Endothelial cell of umbilical vein (primary cell): Measurements from ENCODE around the gene SCIN. TPM values are rescaled to one million over a fixed set of nuclear protein-coding genes. Genes with fewer than 3 reads are reported as not detected.

Experiments
- BruUV-seq: library from RNA; stranded (reverse); fragments of 400-500 nt; replicated peaks from 2 replicates; lab custom pipeline; 2021; lab: Mats Ljungman, UMichigan
- CTCF ChIA-PET: fragments of 300-600, 350-600 bp; sonication (Branson Sonifier 250); formaldehyde crosslinking; loops from one replicate; lab custom pipeline; 2021; ENCODE audit warnings: antibody characterized with exemption, inconsistent platforms; lab: Charles Lee
- POLR2A ChIA-PET: fragments of 300-600, 350-600 bp; sonication (Branson Sonifier 250); formaldehyde crosslinking; loops from one replicate; lab custom pipeline; 2021; ENCODE audit warnings: antibody characterized with exemption, inconsistent platforms; lab: Charles Lee
- DNase-seq: peaks from one replicate; pipeline ENCODE4 v3.0.0-alpha.2; 2011; ENCODE audit warnings: low read depth, low spot score
- FAIRE-seq: peaks from 2 replicates; lab custom pipeline; 2011; peaks lifted over from hg19 to GRCh38; lab: Jason Lieb, UNC
- H2AFZ ChIP-seq: 2 replicates; pipeline ENCODE4 v1.6.0; 2012; ENCODE audit warnings: low read depth, low read length, control low read depth, inconsistent platforms
- H3K27ac ChIP-seq: 2 replicates; pipeline ENCODE4 v1.5.1; 2011; ENCODE audit warnings: low read depth, mild to moderate bottlenecking, control low read depth, low read length, moderate library complexity; ENCODE audit not compliant: insufficient read depth
- H3K27me3 ChIP-seq, 2 experiments: 2 replicates each; pipeline versions ENCODE4 v1.6.0 to v1.6.1; 2011; ENCODE audit warnings: low read length in 2 of 2, mixed read lengths in 1 of 2; ENCODE audit not compliant: control insufficient read depth in 2 of 2, insufficient read depth in 2 of 2
- H3K36me3 ChIP-seq, 2 experiments: 2 replicates in 1 of 2; 3 replicates in 1 of 2; pipeline ENCODE4 v1.5.1; 2011; ENCODE audit warnings: low read length in 2 of 2, mild to moderate bottlenecking in 1 of 2, moderate library complexity in 1 of 2; ENCODE audit not compliant: control insufficient read depth in 2 of 2, insufficient read depth in 2 of 2; ENCODE audit errors: extremely low read depth in 1 of 2
- H3K4me1 ChIP-seq: 3 replicates; pipeline ENCODE4 v1.5.1; 2011; ENCODE audit warnings: mild to moderate bottlenecking, low read length; ENCODE audit not compliant: control insufficient read depth, insufficient read depth; ENCODE audit errors: extremely low read depth
- H3K4me2 ChIP-seq: 2 replicates; pipeline ENCODE4 v1.6.1; 2011; ENCODE audit warnings: low read length, control low read depth, mixed read lengths; ENCODE audit not compliant: insufficient read depth
- H3K4me3 ChIP-seq, 3 experiments: fragments of 200-600 bp in 1 of 3; sonication (generic), shearing (Covaris generic) in 1 of 3; replicated peaks in 1 of 3; 2 replicates each; pipeline ENCODE4 v1.5.1; 2011 to 2016; ENCODE audit warnings: control low read depth in 3 of 3, low read length in 3 of 3, mild to moderate bottlenecking in 2 of 3, inconsistent platforms in 1 of 3, low read depth in 1 of 3, moderate library complexity in 1 of 3; ENCODE audit not compliant: insufficient read depth in 1 of 3
- H3K79me2 ChIP-seq: 2 replicates; pipeline ENCODE4 v1.6.0; 2012; ENCODE audit warnings: low read length, inconsistent platforms; ENCODE audit not compliant: control insufficient read depth, insufficient read depth
- H3K9ac ChIP-seq: replicated peaks from 2 replicates; pipeline ENCODE3; 2011; ENCODE audit warnings: low read length, control low read depth; ENCODE audit not compliant: insufficient read depth; ENCODE audit errors: extremely low read depth
- H3K9me1 ChIP-seq: replicated peaks from 3 replicates; pipeline ENCODE4 v1.6.0; 2011; ENCODE audit warnings: mild to moderate bottlenecking, low read length; ENCODE audit not compliant: control insufficient read depth, insufficient read depth; ENCODE audit errors: extremely low read depth
- H3K9me3 ChIP-seq: replicated peaks from 2 replicates; pipeline ENCODE4 v1.5.1; 2012; ENCODE audit warnings: low read length, inconsistent platforms; ENCODE audit not compliant: control insufficient read depth, insufficient read depth
- H4K20me1 ChIP-seq: replicated peaks from 2 replicates; pipeline ENCODE3; 2011; ENCODE audit warnings: mild to moderate bottlenecking, low read length; ENCODE audit not compliant: control insufficient read depth, insufficient read depth; ENCODE audit errors: extremely low read depth
- EZH2 ChIP-seq: IDR thresholded peaks from 2 replicates; pipeline ENCODE4 v1.6.1; 2012; ENCODE audit warnings: borderline replicate concordance, low read depth, mild to moderate bottlenecking, moderate library complexity, low read length, inconsistent platforms; ENCODE audit not compliant: severe bottlenecking
- FOS ChIP-seq: IDR thresholded peaks from 2 replicates; pipeline ENCODE4 v1.6.1; 2011; ENCODE audit warnings: mild to moderate bottlenecking, low read length, moderate library complexity, borderline replicate concordance; ENCODE audit not compliant: insufficient read depth
- GATA2 ChIP-seq: IDR thresholded peaks from 2 replicates; pipeline ENCODE4 v1.7.0; 2011; ENCODE audit warnings: low read depth, mild to moderate bottlenecking, moderate library complexity, mixed read lengths, low read length; ENCODE audit not compliant: insufficient read length, insufficient read depth
- JUN ChIP-seq: IDR thresholded peaks from 2 replicates; pipeline ENCODE4 v1.6.1; 2011; ENCODE audit warnings: borderline replicate concordance, low read depth; ENCODE audit not compliant: insufficient read length, insufficient read depth
- MYC ChIP-seq: IDR thresholded peaks from one replicate; pipeline ENCODE4 v1.6.1; 2011; ENCODE audit warnings: mild to moderate bottlenecking, low read depth, low read length
- POLR2A ChIP-seq: IDR thresholded peaks from 2 replicates; pipeline ENCODE4 v1.6.1; 2012; ENCODE audit warnings: low read depth, mild to moderate bottlenecking, control low read depth, low read length
- POLR2AphosphoS5 ChIP-seq: IDR thresholded peaks from 2 replicates; pipeline ENCODE4 v1.6.1; 2012; ENCODE audit warnings: low read depth, mild to moderate bottlenecking, control low read depth, low read length, moderate library complexity; ENCODE audit not compliant: insufficient read depth
- dilution Hi-C: fragments of 300-500 bp; cut with MboI; formaldehyde crosslinking; loops from one replicate; pipeline ENCODE4 v1.15.0; 2019; ENCODE audit warnings: low sequenced_read_pairs; ENCODE audit not compliant: extremely low pct_ligation_motif_present
- intact Hi-C: fragments of 100-400 bp; cut with micrococcal nuclease; formaldehyde crosslinking; loops from one replicate; pipeline ENCODE4 v1.10.0; 2022
- polyA plus RNA-seq, 4 experiments: library from polyadenylated mRNA; depleted of rRNA in 3 of 4; stranded (reverse) in 3 of 4; unstranded in 1 of 4; fragments of >200 nt; gene quantifications; 2 replicates each; pipeline versions ENCODE4 v1.2.1 to v1.2.3, GENCODE V29; 2011 to 2012; ENCODE audit warnings: missing spikeins in 1 of 4
- total RNA-seq: library from RNA; stranded (reverse); gene quantifications from 2 replicates; pipeline ENCODE4 v1.2.3, GENCODE V29; 2021
- TF ChIP-seq, protein P1 (sequence below), 2 donors: IDR thresholded peaks; 1 replicate in 1 of 2; 2 replicates in 1 of 2; pipeline ENCODE4 v1.5.1; 2011; ENCODE audit warnings: low read length in 2 of 2, mild to moderate bottlenecking in 2 of 2, moderate library complexity in 2 of 2, control low read depth in 1 of 2, inconsistent platforms in 1 of 2, low read depth in 1 of 2; ENCODE audit not compliant: insufficient read depth in 1 of 2; ENCODE audit errors: extremely low read depth in 1 of 2
- TF ChIP-seq, protein P2 (sequence below): IDR thresholded peaks from 2 replicates; pipeline ENCODE4 v1.6.1; 2011; ENCODE audit not compliant: insufficient read depth, insufficient read length

Gene SCIN
- total and polyA plus RNA-seq, 2 donors (not counting 3 experiments of a cell fraction or from before 2014, with no cell fraction given) = 0.07 to 0.69 TPM

DNA sequence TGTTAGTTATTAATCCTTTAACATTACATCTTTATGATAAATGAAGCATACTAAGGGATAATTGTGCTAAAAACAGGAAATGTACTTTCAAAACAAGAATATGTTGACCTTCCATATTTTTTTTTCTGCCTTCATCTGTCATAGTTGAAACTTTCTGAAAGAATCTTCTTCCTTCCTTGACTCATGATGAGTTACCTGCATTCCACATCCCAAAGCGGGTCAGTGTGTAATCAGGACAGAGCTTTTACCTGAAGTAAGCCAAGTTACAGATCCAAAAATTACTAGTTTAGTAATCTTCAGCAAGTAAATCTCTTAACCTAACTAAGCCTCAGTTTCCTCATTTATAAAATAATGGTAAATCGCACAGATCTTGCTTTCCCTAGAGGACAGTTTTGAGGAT is 103.5 kb downstream of the SCIN start:
- H3K9me1 ChIP-seq = no peaks in the 10 kb centered on the region
- intact Hi-C loops = loop anchor here (2.0 kb wide), 2 partner anchors 35 to 589 kb away; no protein-coding TSS in a partner anchor
- H3K27ac ChIP-seq = no peak overlapping the region
- H3K9me3 ChIP-seq = no peaks in the 10 kb centered on the region
- H3K9ac ChIP-seq = no peak overlapping the region
- no peaks in the 10 kb centered on the region for H3K4me1 ChIP-seq
- BruUV-seq = no TSS peak
- POLR2A ChIA-PET = no interaction called here
- H3K27me3 ChIP-seq = no peaks in the 10 kb centered on the region
- no peak overlapping the region for H3K4me2 ChIP-seq
- FAIRE-seq (no peak), DNase-seq (no peak)
- CTCF ChIA-PET = interaction anchor here (0.7 to 3.4 kb wide), 9 partner anchors 13 to 591 kb away, joined by 3 to 19 read pairs (median 4); no protein-coding TSS in a partner anchor
- H3K79me2 ChIP-seq = no peaks in the 10 kb centered on the region
- no peak for TF ChIP-seq FOS
- no peak for TF ChIP-seq EZH2
- TF ChIP-seq POLR2AphosphoS5 = no peak
- TF ChIP-seq, protein P1, sequence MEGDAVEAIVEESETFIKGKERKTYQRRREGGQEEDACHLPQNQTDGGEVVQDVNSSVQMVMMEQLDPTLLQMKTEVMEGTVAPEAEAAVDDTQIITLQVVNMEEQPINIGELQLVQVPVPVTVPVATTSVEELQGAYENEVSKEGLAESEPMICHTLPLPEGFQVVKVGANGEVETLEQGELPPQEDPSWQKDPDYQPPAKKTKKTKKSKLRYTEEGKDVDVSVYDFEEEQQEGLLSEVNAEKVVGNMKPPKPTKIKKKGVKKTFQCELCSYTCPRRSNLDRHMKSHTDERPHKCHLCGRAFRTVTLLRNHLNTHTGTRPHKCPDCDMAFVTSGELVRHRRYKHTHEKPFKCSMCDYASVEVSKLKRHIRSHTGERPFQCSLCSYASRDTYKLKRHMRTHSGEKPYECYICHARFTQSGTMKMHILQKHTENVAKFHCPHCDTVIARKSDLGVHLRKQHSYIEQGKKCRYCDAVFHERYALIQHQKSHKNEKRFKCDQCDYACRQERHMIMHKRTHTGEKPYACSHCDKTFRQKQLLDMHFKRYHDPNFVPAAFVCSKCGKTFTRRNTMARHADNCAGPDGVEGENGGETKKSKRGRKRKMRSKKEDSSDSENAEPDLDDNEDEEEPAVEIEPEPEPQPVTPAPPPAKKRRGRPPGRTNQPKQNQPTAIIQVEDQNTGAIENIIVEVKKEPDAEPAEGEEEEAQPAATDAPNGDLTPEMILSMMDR (IDR thresholded peaks at IDR 0.05; ENCODE audit: extremely low read depth in 1 of 2, insufficient read depth in 1 of 2, low read depth in 1 of 2, low read length in 2 of 2) = no peak
- no peak for TF ChIP-seq POLR2A
- TF ChIP-seq, protein P2, sequence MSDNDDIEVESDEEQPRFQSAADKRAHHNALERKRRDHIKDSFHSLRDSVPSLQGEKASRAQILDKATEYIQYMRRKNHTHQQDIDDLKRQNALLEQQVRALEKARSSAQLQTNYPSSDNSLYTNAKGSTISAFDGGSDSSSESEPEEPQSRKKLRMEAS = no peak
- no peak for TF ChIP-seq JUN
- no peak for TF ChIP-seq GATA2
- TF ChIP-seq MYC = no peak
- no peaks in the 10 kb centered on the region for H4K20me1 ChIP-seq
- dilution Hi-C loops = no loop called here
- no peaks in the 10 kb centered on the region for H3K36me3 ChIP-seq
- H2AFZ ChIP-seq = no peak overlapping the region
- H3K4me3 ChIP-seq = no peak overlapping the region
